HCT116 (cell line): ENCODE results near the gene SLC7A9. TPM values are rescaled to one million over a fixed set of nuclear protein-coding genes. Genes with fewer than 3 reads are reported as not detected.

Source experiments
- ATAC-seq: fragments of 200-7000 bp; cut with Tn5 transposase; 2 replicates; pipeline ENCODE4 v1.9.1; 2020; ENCODE audit warnings: mild to moderate bottlenecking, moderate library complexity
- BruUV-seq: library from RNA; stranded (reverse); fragments of 400-500 nt; replicated peaks from 2 replicates; lab custom pipeline; 2021; lab: Mats Ljungman, UMichigan
- CTCF ChIA-PET: fragments of 300-600 bp; sonication (Branson Sonifier 250); formaldehyde crosslinking; loops from one replicate; lab custom pipeline; 2021; ENCODE audit warnings: antibody characterized with exemption; lab: Charles Lee
- POLR2A ChIA-PET: fragments of 300-600, 350-600 bp; sonication (Branson Sonifier 250); formaldehyde crosslinking; loops from one replicate; lab custom pipeline; 2021; ENCODE audit warnings: antibody characterized with exemption; lab: Charles Lee
- RAD21 ChIA-PET, 2 experiments: fragments of 300-600 bp; sonication (Branson Sonifier 250); formaldehyde crosslinking; loops; one replicate each; lab custom pipeline; 2023; ENCODE audit warnings: low total read pairs in 2 of 2; ENCODE audit not compliant: uncharacterized antibody in 2 of 2, unreplicated experiment in 2 of 2, low non-redundant PET in 1 of 2; lab: Charles Lee
- DNase-seq: peaks from one replicate; pipeline ENCODE4 v3.0.0-alpha.2; 2010; ENCODE audit warnings: low read depth, low spot score
- H2AFZ ChIP-seq: fragments of 200-600 bp; shearing (Covaris generic), sonication (generic); 2 replicates; pipeline ENCODE4 v1.6.1; 2017; ENCODE audit warnings: low read depth, mixed run types, mixed read lengths, antibody characterized with exemption, low read length; ENCODE audit not compliant: poor library complexity, severe bottlenecking
- H3K27ac ChIP-seq: 2 replicates; pipeline ENCODE4 v1.5.1; 2012; ENCODE audit warnings: low read depth, low read length
- H3K27me3 ChIP-seq: fragments of 200-600 bp; sonication (generic); 2 replicates; pipeline ENCODE4 v1.6.1; 2016; ENCODE audit warnings: mixed run types, low read length, mixed read lengths; ENCODE audit not compliant: insufficient read depth
- H3K36me3 ChIP-seq, 2 experiments: fragments of 200-500 bp in 1 of 2; fragments of 200-600 bp in 1 of 2; sonication (Bioruptor generic) in 1 of 2; sonication (generic) in 1 of 2; 2 replicates each; pipeline versions ENCODE4 v1.5.1 to v1.6.1; 2014 to 2016; ENCODE audit warnings: low read length in 2 of 2, inconsistent platforms in 1 of 2, mixed read lengths in 1 of 2, mixed run types in 1 of 2; ENCODE audit not compliant: insufficient read depth in 2 of 2, control insufficient read depth in 1 of 2
- H3K4me1 ChIP-seq, 2 experiments: fragments of 200-600 bp in 1 of 2; sonication (generic) in 1 of 2; 2 replicates each; pipeline versions ENCODE4 v1.5.1 to v1.6.1; 2012 to 2017; ENCODE audit warnings: low read length in 2 of 2, inconsistent platforms in 1 of 2, mild to moderate bottlenecking in 1 of 2, mixed read lengths in 1 of 2, mixed run types in 1 of 2, moderate library complexity in 1 of 2; ENCODE audit not compliant: insufficient read depth in 2 of 2, control insufficient read depth in 1 of 2
- H3K4me2 ChIP-seq: fragments of 200-600 bp; sonication (generic); 2 replicates; pipeline ENCODE4 v1.6.1; 2017; ENCODE audit warnings: mixed run types, low read length, mixed read lengths
- H3K4me3 ChIP-seq, 2 experiments: fragments of 200-600 bp in 1 of 2; sonication (generic) in 1 of 2; replicated peaks in 1 of 2; 2 replicates each; pipeline ENCODE4 v1.5.1; 2011 to 2016; ENCODE audit warnings: low read length in 2 of 2, control low read depth in 1 of 2, low read depth in 1 of 2, mild to moderate bottlenecking in 1 of 2, mixed read lengths in 1 of 2, mixed run types in 1 of 2
- H3K79me2 ChIP-seq: fragments of 200-600 bp; sonication (generic); 2 replicates; pipeline ENCODE4 v1.6.1; 2017; ENCODE audit warnings: mild to moderate bottlenecking, mixed run types, low read length, moderate library complexity, mixed read lengths; ENCODE audit not compliant: insufficient read depth
- H3K9ac ChIP-seq: fragments of 200-600 bp; sonication (generic); 2 replicates; pipeline ENCODE4 v1.6.1; 2016; ENCODE audit warnings: low read length, mixed read lengths
- H3K9me2 ChIP-seq: fragments of 200-600 bp; sonication (generic), shearing (Covaris generic); 2 replicates; pipeline ENCODE4 v1.6.1; 2017; ENCODE audit warnings: mixed run types, mild to moderate bottlenecking, moderate library complexity; ENCODE audit not compliant: insufficient read depth
- H3K9me3 ChIP-seq, 2 experiments: fragments of 200-500 bp in 1 of 2; fragments of 200-600 bp in 1 of 2; sonication (Bioruptor generic) in 1 of 2; sonication (generic) in 1 of 2; 2 replicates each; pipeline ENCODE4 v1.6.1; 2014 to 2017; ENCODE audit warnings: low read length in 2 of 2, mixed read lengths in 2 of 2, inconsistent platforms in 1 of 2, low read depth in 1 of 2, mild to moderate bottlenecking in 1 of 2, mixed run types in 1 of 2, moderate library complexity in 1 of 2; ENCODE audit not compliant: control insufficient read depth in 1 of 2, insufficient read depth in 1 of 2
- H4K20me1 ChIP-seq: fragments of 200-600 bp; sonication (generic), shearing (Covaris generic); 2 replicates; pipeline ENCODE4 v1.6.1; 2017; ENCODE audit warnings: mixed run types, mild to moderate bottlenecking, moderate library complexity; ENCODE audit not compliant: insufficient read depth
- EGR1 ChIP-seq: IDR thresholded peaks from 2 replicates; pipeline ENCODE4 v1.6.1; 2012; ENCODE audit warnings: low read depth
- EZH2phosphoT487 ChIP-seq: fragments of 200-600 bp; IDR thresholded peaks from 2 replicates; pipeline ENCODE4 v1.6.1; 2018; ENCODE audit warnings: antibody characterized with exemption, borderline replicate concordance
- JUND ChIP-seq: IDR thresholded peaks from 2 replicates; pipeline ENCODE4 v1.6.1; 2012
- POLR2A ChIP-seq: IDR thresholded peaks from 2 replicates; pipeline ENCODE4 v1.7.0; 2011; ENCODE audit warnings: borderline replicate concordance; ENCODE audit not compliant: insufficient read depth, insufficient read length; ENCODE audit errors: extremely low read depth
- POLR2AphosphoS5 ChIP-seq: IDR thresholded peaks from 2 replicates; pipeline ENCODE4 v1.6.1; 2011; ENCODE audit warnings: mild to moderate bottlenecking, low read depth, low read length, moderate library complexity
- intact Hi-C: fragments of 100-400 bp; cut with micrococcal nuclease; formaldehyde crosslinking; loops from 2 replicates; pipeline ENCODE4 v1.10.0; 2022
- total RNA-seq: library from RNA; stranded (reverse); gene quantifications from one replicate; pipeline ENCODE4 v1.2.1, GENCODE V29; 2021; ENCODE audit not compliant: unreplicated experiment
- TF ChIP-seq, protein P1 (sequence below): IDR thresholded peaks from 2 replicates; pipeline ENCODE4 v1.6.1; 2012; ENCODE audit warnings: low read depth

The SLC7A9 gene
- total RNA-seq, 1 experiment from 2014 or later = 0.42 TPM

DNA sequence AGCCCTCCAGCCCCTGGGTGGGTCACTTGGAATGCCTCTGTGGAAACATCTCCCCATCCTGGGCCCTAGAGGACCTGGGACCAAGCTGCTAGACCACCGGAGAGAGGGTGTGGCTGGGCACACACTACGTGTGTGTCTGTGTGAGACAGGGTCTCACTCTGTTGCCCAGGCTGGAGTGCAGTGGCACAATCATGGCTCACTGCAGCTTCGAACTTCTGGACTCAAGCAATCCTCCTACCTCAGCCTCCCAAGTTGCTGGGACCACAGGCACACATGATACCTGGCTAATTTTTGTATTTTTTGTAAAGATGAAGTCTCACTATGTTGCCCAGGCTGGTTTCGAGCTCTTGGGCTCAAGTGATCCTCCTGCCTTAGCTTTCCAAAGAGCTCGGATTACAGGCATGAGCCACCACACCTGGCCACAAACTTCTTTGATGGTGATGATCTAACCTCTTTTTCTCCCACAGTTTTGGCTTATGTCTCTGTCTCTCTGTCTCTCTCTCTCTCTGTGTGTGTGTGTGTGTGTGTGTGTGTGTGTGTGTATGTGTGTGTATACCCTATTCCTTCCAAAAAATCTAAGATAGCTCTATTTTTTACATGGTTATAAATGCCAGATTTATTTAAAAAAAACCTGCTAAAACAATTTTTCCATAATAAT is 32.1 kb upstream of the SLC7A9 start:
- TF ChIP-seq JUND (no peak), POLR2A (no peak), POLR2AphosphoS5 (no peak), EGR1 (no peak), EZH2phosphoT487 (no peak)
- TF ChIP-seq, protein P1, sequence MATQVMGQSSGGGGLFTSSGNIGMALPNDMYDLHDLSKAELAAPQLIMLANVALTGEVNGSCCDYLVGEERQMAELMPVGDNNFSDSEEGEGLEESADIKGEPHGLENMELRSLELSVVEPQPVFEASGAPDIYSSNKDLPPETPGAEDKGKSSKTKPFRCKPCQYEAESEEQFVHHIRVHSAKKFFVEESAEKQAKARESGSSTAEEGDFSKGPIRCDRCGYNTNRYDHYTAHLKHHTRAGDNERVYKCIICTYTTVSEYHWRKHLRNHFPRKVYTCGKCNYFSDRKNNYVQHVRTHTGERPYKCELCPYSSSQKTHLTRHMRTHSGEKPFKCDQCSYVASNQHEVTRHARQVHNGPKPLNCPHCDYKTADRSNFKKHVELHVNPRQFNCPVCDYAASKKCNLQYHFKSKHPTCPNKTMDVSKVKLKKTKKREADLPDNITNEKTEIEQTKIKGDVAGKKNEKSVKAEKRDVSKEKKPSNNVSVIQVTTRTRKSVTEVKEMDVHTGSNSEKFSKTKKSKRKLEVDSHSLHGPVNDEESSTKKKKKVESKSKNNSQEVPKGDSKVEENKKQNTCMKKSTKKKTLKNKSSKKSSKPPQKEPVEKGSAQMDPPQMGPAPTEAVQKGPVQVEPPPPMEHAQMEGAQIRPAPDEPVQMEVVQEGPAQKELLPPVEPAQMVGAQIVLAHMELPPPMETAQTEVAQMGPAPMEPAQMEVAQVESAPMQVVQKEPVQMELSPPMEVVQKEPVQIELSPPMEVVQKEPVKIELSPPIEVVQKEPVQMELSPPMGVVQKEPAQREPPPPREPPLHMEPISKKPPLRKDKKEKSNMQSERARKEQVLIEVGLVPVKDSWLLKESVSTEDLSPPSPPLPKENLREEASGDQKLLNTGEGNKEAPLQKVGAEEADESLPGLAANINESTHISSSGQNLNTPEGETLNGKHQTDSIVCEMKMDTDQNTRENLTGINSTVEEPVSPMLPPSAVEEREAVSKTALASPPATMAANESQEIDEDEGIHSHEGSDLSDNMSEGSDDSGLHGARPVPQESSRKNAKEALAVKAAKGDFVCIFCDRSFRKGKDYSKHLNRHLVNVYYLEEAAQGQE = no peak
- CTCF ChIA-PET = no interaction called here

More for the DNA sequence above, 32.1 kb upstream of the SLC7A9 start:
- no peak overlapping the region for H3K4me2 ChIP-seq
- no peaks in the 10 kb centered on the region for H3K27me3 ChIP-seq
- no TSS peak for BruUV-seq
- no peaks in the 10 kb centered on the region for H4K20me1 ChIP-seq
- POLR2A ChIA-PET = no interaction called here
- no peak overlapping the region for H3K4me3 ChIP-seq
- H3K36me3 ChIP-seq = peaks cover 2 to 3% of the 10 kb centered on the region in 2 experiments; a peak in 1 of 4 replicates
- H3K4me1 ChIP-seq = peaks cover 9 to 14% of the 10 kb centered on the region in 2 experiments
- no peak overlapping the region for H3K9ac ChIP-seq
- RAD21 ChIA-PET = interaction anchor here in 1 of 2 experiments (0.6 kb wide), 1 partner anchor 215 kb away, joined by 6 read pairs; no protein-coding TSS in a partner anchor
- no peaks in the 10 kb centered on the region for H3K79me2 ChIP-seq
- DNase-seq (no peak), ATAC-seq (no peak; the same call in 1 of the 2 replicates)
- no peak overlapping the region for H3K27ac ChIP-seq
- no peak overlapping the region for H2AFZ ChIP-seq
- H3K9me2 ChIP-seq = no peaks in the 10 kb centered on the region
- intact Hi-C loops = no loop called here
- H3K9me3 ChIP-seq = no peaks in the 10 kb centered on the region
